HG02938 (cell line): ENCODE data around the gene RASGEF1C.

Source experiments
- ATAC-seq: cut with Tn5 transposase; IDR thresholded peaks from one replicate; pipeline ENCODE4 v1.9.1; 2021; ENCODE audit warnings: mild to moderate bottlenecking, moderate library complexity; ENCODE audit not compliant: unreplicated experiment

RASGEF1C gene

DNA sequence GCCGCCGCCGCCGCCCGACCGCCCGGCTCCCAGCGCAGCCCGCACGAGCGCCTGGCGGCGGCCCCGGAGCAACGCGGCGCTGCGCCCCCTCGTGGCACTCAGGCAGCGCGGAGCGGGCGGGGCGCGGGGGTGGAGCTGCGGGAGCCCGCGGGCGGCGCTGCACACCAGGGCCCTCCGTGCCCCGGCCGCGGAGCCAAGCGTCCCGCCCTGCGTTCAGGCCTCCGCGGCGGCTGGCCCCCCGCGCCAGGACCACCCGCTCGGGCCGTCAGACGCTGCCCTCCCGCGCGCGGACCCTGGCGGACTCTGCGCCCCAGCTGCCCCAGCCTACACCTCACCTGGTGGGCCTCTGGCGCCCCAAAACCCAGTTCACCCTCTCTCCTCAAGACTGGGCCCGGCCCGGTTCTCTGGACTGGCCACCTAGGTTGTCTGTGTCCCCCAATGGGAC is at the start of gene RASGEF1C:
Gene RASGEF1C, minus strand, starts transcription at position 75 of the 445 bp plus-strand sequence. CDS start 71,159 bp downstream, outside the sequence.
- no peak for ATAC-seq

DNA sequence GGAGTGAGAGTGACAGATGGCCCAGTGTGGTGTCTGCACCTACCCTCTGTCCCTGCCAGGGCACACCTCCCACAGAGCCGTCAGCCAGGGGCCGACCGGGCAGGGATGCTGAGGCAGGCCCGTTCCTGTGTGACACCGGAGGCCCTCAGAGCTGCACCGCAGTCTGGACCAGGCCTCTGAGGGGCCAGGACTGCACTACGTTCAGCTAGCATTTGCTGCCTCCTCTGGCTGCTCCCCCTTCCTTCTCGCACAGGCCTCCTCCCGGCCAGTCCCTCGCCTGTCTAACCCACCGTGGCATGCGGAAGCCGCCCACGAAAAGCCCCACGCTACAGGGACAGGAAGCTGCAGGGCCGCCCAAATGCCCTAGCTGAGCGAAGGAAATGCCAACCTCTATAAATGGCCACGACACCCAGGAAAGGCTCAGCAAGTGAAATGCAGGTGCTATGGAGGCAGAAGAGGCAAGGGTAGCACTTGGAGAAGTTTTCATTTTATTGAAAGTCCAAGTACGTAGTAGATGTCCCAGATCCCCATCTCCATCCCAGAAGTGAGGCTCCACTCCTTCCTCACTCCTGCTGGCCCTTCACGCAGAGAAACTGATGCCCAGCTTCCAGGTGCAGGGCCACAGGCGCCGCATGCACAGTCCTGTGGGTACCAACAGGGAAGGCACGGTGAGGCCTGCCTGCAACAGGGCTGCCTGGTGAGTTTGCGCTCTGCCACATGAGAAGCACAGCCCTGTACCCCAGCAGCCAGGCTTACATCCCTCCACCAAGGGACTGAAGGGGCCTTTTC is 44.2 kb upstream of the RASGEF1C start:
- ATAC-seq, result no peak

DNA sequence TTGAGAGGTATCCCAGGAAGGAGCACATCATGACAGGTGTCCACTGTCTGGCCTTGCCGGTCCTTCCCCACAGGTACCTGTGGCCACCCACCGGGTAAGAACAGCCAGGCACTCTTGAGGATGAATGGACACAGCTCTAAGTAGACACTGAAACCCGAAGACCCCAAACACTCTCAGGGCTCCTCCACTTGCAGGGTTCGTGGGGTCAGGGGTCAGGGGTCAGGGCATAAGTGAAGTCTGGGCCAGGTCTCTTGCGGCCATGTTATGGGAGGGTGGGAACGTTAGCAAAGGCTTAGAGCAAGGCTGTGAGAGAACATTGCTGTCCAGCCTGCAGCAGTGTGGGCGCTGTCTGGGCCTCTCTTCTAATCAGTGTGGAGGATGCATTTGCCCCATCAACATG is 42.9 kb upstream of the RASGEF1C start:
- no peak for ATAC-seq

DNA sequence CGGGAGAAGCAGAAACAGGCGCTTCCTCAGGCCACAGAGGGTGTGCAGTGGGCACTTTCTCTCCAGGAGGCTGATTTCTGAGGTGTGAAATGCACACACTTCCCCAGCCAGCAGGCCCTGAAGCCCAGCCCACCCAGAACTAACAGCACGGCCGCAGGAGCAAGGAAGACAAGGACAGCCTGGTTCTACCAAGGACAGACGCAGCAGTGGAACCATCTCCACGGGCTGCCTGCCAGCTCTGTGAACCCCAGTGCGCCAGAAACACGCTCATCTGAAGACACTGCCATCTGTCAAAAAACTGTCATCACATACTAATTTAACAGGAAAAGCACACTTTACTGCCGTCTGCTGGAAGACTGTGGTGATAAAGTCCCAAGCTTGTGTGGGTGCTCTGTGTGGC is 42.1 kb upstream of the RASGEF1C start:
- no peak for ATAC-seq

DNA sequence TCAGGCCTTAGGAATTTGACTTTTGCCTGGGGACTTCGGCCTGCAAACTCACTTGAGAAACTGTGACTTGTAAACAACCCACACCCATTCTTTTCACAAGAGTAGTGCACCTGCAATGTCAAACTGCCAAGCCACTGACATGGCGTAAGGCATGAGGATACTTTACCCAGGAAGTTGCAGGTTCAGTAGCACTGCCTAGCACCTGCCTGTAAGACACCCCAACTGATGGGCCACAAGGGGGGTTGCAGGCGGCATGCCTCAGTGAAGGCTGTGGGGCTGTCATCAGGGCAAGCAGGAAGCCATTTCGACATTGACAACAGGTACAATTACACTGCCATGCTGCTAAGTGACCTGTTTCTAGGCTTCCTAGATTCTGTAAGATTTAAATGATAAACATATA is 41.3 kb upstream of the RASGEF1C start:
- ATAC-seq, result no peak

DNA sequence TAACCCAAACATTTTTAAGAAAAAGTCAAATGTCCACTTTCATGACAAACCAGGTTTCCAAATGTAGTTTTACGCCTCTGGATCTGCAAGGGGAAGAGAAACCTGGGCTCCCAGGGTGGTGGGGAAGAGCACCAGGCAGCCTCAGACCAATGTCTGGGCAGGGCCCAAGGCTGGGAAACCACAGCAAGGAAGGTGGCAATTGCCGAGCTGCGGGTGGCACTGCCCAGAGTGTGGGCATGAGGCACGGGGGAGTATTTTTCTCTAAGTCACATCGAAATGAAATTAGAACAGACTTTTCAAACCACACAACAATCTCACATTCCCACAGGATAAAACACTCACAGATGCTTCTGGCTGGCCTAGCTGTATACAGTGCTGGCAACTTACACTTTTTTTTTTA is 32.6 kb upstream of the RASGEF1C start:
- no peak for ATAC-seq

DNA sequence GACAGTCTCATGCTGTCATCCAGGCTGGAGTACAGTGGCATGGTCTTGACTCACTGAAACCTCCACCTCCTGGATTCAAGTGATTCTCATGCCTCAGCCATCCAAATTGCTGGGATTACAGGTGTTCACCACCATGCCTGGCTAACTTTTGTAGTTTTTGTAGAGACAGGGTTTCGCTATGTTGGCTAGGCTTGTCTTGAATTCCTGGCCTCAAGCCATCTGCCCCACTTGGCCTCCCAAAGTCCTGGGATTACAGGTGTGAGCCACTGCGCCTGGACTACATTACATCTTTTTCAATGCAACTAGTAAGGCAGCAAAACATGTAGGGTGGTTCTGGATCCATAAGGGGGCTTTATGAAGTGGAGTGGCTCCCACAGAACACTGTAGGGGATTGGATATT is 29.6 kb upstream of the RASGEF1C start:
- no peak for ATAC-seq

DNA sequence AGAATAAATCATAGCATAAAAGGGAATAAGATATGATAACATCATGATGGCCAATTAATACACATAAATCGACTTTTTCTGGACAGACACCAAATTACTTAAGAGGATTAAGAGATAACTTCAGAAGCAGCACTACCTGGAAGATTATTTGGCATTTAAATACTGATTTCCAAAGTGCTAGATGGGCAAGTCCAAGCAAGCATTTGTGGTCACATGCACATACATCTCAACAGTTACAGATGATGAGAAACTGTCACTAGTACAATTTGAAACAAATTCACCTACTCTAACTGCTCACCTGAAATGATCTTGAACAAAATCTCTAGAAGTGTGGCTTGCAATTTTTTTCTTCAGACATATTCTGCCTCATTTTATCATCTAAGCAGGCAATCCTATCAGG is 26.8 kb upstream of the RASGEF1C start:
- ATAC-seq, result no peak

DNA sequence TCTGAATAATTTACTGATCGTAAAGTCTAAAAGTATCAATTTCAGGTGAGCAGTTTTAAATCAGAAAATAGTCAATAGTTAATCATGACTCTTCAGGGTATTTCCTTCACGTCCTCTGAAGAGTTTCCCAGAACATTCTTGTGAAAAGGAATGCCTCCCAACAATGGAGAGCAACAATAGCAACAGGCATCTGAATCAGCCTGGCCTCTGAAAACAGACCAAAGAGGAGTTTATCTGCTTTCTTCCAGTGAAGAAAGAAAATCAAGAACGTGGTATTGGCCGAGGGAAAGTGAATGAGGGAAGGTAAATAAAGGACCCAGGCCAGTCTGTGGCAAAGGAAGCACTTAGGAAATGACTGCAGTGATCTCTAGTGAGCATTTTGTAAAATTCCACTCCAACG is 26.1 kb upstream of the RASGEF1C start:
- no peak for ATAC-seq

DNA sequence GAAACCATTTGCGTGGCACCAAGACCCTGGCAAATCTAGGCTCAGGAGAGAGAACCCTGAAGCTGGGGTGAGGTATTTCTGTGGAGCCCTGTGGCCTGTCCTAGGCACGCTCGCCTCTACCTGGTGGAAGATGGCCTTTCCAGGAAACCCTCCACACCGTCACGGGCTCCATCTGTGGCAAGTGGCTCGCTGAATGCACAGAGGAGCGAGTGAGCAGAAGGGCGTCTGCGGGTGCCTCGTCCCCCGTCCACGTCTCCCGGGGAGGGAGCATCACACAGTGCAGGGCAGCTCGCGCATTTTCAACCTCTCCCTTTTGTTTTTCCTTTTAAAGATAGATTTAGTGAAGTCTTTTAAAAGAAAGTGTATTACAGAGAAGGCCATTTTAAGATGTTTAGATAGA is 25.3 kb upstream of the RASGEF1C start:
- ATAC-seq, result no peak

DNA sequence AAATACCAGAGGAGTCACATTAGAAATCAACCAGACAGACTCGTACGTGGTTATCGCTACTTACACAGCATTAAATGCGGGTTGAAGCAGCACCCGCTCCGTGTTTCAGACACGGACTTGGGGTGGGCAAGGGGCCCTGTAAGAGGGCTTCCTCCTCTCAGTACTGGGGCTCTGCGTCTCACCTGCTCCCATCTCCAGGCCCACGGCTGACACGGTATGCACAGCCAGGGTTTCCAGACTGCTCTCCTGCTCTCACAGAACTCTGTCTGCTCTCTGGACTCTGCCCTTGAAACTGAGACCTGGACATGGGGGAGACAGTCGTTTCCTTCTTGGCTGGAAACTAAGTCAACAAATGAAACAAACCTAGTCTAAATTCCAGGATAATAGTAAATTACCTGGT is 24.7 kb upstream of the RASGEF1C start:
- no peak for ATAC-seq

DNA sequence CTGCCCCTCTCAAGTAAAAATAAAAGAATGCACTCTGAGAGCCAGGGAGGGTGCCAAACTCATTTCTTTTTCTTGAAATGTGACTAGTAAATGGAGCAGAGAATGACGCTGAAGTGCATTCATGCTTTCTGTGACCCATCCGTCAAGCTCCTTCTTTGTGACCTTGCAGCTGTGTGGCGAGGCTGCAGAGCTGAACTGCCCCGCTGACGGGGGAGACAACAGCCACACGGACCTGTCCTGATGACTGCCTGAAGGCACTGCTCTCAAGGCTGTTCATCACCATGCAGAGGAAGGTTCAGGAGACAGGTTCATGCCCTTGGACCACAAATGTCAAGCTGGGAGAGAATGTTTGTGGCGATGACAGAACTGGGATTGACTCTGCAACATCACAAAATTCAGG is 21.0 kb upstream of the RASGEF1C start:
- no peak for ATAC-seq

DNA sequence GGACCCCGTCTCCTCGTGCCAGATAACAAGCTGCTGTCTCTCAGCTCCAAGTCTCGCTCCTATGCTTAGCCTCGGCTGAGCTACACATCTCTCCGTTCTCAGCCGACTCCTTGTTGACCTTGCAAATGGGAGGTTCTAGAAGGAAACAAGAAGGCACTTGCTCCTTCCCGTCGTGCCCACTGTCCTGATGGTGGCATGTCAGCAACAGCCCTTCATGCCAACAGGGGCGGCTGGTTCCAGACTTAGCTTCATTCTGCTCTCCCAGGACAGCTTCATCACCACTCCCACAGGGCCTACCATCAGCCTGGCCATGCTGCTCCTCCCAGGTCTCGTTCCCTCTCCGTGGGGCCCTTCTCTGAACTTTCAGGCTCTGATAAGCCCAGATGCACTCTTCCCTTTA is 13.0 kb upstream of the RASGEF1C start:
- no peak for ATAC-seq

DNA sequence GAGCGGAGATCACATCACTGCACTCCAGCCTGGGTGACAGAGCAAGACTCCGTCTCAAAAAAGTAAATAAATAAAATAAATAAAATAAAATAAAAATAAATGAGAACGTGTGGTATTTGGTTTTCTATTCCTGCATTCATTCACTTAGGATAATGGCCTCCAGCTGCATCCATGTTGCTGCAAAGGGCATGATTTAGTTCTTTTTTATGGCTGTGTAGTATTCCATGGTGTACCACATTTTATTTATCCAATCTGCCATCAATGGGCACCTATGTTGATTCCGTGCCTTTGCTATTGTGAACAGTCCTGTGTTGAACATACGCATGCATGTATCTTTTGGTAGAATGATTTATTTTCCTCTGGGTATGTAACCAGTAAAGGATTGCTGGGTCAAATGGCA is 8.8 kb upstream of the RASGEF1C start:
- ATAC-seq, result no peak

DNA sequence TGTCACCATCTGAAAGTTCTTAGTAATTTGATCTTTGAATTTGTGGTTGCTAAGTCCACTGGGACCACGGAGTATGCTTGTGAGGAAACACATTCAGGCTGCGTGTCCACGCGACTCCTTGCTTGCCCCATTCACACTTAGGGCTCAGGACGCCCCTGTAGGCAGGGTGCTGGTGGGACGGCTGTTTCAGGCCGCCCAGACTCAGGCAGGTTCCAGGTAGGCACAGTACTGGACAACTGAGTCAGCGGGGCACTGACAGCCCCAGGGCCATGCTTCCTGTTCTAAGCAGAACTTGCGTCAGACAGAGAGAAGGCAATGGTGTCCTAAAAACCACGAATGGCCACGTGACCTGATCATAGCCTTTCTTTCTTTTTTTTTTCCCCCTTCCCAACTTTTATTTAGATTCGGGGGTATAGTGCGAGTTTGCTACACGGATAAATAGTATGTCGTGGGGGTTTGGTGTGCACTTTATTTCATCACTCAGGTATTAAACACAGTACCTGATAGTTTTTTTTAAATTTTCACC is 7.7 kb upstream of the RASGEF1C start:
- ATAC-seq, result no peak

DNA sequence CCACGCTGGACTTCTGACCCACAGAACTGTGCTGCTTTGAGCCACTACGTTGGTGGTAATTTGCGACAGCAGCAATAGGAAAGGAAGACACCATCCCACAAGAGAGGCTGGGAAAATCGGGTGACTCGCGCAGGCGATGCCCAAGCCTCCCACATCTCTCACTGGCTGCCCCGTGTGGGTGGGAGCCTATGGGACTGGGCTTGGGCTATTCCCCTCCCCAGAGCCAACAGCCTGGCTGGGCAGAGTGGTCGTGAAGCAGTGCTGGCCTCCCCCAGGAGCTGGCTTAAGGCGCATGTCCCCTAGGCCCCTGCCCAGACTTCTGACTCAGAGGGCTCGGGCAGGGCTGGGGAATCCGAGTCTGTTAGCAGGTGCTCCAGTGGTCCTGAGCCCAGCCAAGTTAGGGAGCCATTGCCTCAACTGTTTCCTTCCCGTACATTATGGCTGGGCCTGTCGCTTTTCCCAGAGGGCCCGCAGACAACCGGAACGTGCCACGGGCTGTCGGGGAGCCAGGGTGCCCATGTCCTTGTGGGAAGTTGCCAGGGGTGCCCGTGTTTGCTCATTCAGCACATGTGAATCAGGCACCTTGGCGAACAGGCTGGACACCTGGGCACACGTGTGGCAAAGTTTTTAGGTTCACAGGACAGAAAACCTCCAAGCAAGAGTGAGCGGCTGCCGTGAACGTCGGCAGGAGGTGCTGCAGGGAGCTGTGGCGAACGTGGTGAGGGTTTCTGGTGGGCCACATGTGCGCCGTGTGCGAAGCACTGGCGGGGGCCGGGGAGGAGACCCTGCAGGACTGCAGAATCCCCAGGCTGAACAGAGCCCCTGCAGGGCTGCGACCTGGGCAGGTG is 7.0 kb upstream of the RASGEF1C start:
- ATAC-seq, result no peak

DNA sequence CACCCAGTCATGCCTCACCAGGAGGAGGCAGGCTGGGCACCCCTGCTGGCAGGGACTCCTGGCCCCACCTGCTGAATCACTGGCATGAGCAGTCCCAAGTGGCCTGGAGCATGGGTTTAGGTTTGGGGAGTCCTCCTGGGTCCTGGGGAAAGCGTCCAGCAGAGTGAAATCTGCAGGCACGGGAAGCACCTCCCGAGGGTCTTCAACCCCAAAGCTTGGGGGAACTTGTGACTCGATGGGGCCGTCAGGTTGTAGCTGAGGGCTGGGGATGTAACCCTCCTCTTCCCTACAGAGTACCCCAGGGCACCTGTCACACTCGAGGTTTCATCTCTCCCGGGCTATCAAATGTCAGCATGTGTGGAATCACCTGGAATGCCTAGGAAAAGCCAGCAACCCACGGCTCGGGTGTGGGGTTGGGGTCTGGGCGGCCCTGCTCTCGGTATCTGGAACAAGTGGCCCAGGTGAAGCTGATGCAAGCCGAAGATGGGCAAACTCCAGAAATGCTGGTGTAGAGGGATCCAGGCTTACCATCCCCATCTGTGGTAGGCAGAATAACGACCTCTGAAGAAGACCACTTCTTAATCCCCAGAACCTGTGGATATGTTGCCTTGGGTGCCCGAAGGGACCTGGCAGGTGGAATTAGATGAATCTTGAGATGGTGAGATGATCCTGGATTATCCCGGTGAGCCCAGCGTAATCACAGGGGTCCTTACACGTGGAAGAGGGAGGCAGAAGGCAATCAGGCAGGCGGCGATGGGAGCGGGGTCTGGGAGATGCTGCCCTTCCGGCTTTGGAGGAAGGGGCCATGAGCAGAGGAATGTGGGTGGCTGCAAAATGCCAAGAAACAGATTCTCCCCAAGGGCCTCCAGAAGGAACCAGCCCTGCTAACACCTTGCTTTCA is 6.1 kb upstream of the RASGEF1C start:
- ATAC-seq, result no peak

DNA sequence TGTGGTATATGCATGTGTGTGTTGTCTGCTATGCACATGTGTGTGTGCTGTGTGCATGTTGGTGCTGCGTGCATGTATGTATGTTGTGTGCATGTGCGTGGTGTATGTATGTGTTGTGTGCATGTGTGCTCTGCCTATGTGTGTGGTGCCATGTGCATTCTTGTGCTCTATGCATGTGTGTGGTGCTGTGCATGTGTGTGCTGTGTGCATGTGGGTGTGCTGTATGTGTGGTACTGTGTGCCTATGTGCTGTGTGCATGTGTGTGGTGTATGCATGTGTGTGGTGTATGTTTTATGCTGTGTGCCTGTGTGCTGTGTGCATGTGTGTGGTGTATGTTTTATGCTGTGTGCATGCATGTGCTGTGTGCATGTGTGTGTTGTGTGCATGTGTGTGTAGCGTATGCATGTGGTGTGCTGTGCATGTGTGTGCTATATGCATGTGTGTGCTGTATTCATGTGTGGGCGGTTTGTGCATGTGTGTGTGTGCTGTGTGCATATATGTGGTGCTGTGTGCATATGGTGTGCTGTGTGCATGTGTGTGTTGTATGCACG is 4.7 kb upstream of the RASGEF1C start:
- ATAC-seq, result no peak

DNA sequence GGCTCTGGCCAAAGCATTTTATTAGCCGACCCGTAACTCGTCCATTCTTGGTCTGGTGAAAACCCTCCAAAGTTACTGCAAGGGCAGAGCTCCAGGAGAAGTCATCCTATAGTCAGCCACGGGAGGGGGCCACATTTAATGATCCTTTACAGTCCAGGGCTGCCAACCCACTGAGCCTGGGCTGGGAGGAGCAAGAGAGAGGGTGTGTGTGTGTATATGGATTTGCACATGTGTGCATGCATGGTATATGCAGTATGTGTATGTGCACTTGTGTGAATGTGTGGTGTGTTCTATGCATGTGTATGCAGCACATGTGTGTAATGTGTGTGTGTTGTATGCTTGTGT is 4.2 kb upstream of the RASGEF1C start:
- no peak for ATAC-seq

DNA sequence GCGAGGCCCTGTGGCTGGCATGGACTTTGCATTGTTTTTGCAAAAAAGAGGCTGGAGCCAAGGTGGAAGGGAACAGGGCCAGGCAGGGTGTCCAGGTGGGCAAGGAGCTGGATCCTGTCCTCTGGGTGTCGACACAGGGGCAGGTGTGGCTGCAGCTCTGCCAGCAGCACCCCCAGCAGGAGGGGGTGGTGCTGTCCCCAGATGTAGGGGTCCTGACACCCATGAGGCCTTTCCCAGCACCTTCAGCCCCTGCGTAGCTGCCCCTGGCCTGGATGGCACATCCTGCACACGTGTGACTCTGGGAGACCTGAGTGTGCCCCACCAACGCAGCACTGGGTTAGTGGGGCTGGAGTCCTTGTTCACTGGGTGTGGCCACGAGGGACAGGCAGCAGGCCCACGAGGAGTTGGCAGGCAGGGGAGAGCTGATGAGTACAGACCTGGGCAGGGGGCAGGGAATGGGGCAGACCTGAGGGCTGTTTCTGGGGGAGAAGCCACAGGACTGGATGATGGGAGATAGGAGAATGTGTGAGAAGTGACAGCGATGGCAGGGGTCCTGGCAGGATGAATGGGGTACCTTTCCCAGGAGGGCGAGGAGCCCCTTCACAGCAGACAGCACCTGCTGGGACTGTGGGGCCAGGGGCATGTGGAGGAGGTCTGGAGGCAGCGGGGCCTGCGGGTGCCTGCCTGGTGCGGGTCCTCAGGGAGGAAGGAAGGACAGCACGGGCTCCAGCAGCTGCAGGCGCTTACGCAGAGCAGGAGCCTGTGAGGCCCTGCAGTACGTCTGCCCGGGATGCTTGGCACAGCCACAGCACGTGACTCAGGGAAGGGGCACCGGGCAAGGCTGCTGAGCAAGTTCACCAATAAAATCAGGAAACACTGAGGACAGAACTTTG is 3.6 kb upstream of the RASGEF1C start:
- no peak for ATAC-seq
